ENCODE measurements around the gene PCDHA1. TPM values are rescaled to one million over a fixed set of nuclear protein-coding genes. Genes with fewer than 3 reads are reported as not detected.

Gene PCDHA1
- total RNA-seq, 1 donor from 2014 or later, result not detected

- peak; percentile 45 for DNase-seq (ENCODE audit: low read depth, low spot score)
These were observed 255.0 kb downstream of the PCDHA1 start for GRCh38 chr5:141040771-141041426.

DNA sequence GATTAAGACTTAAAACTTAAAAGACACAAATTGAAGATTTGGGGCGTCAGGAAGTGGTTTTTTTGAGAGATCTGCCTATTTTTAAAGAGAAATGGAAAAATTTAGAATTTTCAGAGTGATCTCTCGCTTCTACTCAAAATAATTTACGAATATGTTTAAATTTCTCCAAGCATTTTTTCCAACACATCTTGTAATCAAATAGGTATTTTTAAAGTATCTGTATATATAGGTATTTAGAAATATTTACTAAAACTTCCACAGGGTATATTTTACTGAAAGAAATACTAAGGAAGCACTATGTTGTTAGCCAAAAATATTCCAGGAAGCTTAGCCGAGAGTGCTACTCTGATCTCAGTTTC is 255.5 kb downstream of the PCDHA1 start:
- no peak for DNase-seq (ENCODE audit: low read depth, low spot score)

DNA sequence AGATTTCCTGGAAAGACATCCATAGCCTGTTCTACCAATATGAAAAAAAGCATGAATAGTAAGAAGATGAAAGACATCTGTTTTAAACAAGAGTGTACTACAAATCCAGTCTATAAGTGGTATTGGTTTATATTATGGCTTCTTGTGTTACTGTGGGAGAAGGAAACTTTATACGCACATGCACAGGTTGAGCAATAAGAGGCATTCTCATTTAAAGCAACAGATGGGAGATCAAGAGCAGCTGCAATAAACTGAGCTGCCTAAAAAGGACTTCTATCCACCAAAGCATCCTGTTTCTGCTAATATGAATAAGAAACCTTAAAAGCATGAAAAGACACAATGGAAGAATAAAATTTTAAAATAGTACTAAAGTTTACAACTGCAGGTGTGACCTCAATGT is 256.6 kb downstream of the PCDHA1 start:
- DNase-seq (ENCODE audit: low read depth, low spot score), result no peak

- no peak for DNase-seq (ENCODE audit: low read depth, low spot score)
These were observed 264.9 kb downstream of the PCDHA1 start, which contains the start of gene PCDHB1 for GRCh38 chr5:141050622-141051520. TSS of gene PCDHB1 (plus strand) at chr5:141051374. CDS start at chr5:141051471, 97 bp downstream.

DNA sequence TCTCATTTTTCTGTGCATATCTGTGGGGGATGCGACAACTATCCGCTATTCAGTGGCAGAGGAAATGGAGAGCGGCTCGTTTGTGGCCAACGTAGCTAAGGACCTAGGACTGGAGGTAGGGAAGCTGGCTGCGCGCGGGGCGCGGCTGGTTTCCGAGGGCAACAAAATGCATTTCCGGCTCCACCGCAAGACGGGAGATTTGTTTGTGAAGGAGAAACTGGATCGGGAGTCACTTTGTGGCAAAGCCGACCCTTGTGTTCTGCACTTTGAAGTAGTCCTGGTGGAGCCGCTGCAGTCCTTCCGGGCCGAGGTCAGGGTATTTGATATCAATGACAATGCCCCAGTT is 265.6 kb downstream of the PCDHA1 start:
- no peak for DNase-seq (ENCODE audit: low read depth, low spot score)

Other genes with a start within 250 kb of the PCDHA1 start
- gene EIF4EBP3, start 238.5 kb upstream of the PCDHA1 start, total RNA-seq, result 1.4 and 1.8 TPM in 2 replicates
- 19.7 and 28.1 TPM in 2 replicates for gene SRA1, start 228.7 kb upstream of the PCDHA1 start, total RNA-seq
- 5.1 and 5.5 TPM in 2 replicates for gene APBB3, start 221.5 kb upstream of the PCDHA1 start, total RNA-seq
- 22.6 and 30.7 TPM in 2 replicates for gene SLC35A4, start 221.3 kb upstream of the PCDHA1 start, total RNA-seq
- 0.26 and 0.49 TPM in 2 replicates for gene CD14, start 153.0 kb upstream of the PCDHA1 start, total RNA-seq
- 13.5 and 13.9 TPM in 2 replicates for gene TMCO6, start 146.7 kb upstream of the PCDHA1 start, total RNA-seq
- 40.1 and 48.5 TPM in 2 replicates for gene NDUFA2, start 138.5 kb upstream of the PCDHA1 start, total RNA-seq
- 77.4 and 95.0 TPM in 2 replicates for gene IK, start 138.3 kb upstream of the PCDHA1 start, total RNA-seq
- gene WDR55, start 121.2 kb upstream of the PCDHA1 start, total RNA-seq, result 29.9 and 39.3 TPM in 2 replicates
- 0.13 and 0.28 TPM in 2 replicates for gene DND1, start 112.6 kb upstream of the PCDHA1 start, total RNA-seq
- gene HARS1, start 94.8 kb upstream of the PCDHA1 start, total RNA-seq, result 92.7 and 110 TPM in 2 replicates
- gene HARS2, start 94.7 kb upstream of the PCDHA1 start, total RNA-seq, result 26.9 and 39.8 TPM in 2 replicates
- gene ZMAT2, start 85.7 kb upstream of the PCDHA1 start, total RNA-seq, result 53.5 and 75.7 TPM in 2 replicates
- gene PCDHA2, start 8.7 kb downstream of the PCDHA1 start, total RNA-seq, result 0.07 and 0.21 TPM in 2 replicates
- 0.18 and 0.26 TPM in 2 replicates for gene PCDHA3, start 14.9 kb downstream of the PCDHA1 start, total RNA-seq
- gene PCDHA4, start 20.9 kb downstream of the PCDHA1 start, total RNA-seq, result 0.26 and 0.42 TPM in 2 replicates
- 0.04 and 0.07 TPM in 2 replicates for gene PCDHA5, start 35.5 kb downstream of the PCDHA1 start, total RNA-seq
- 0.40 and 0.88 TPM in 2 replicates for gene PCDHA6, start 41.8 kb downstream of the PCDHA1 start, total RNA-seq
- 0.25 and 0.33 TPM in 2 replicates for gene PCDHA7, start 48.1 kb downstream of the PCDHA1 start, total RNA-seq
- under 0.01 and 0.04 TPM in 2 replicates for gene PCDHA8, start 55.0 kb downstream of the PCDHA1 start, total RNA-seq
- gene PCDHA9, start 62.2 kb downstream of the PCDHA1 start, total RNA-seq, result 0.04 TPM in 1 of 2 replicates, not detected in the other
- 0.07 and 0.35 TPM in 2 replicates for gene PCDHA10, start 69.8 kb downstream of the PCDHA1 start, total RNA-seq
- gene PCDHA11, start 82.8 kb downstream of the PCDHA1 start, total RNA-seq, result 0.04 and 0.07 TPM in 2 replicates
- 0.07 TPM in 1 of 2 replicates, not detected in the other for gene PCDHA12, start 89.2 kb downstream of the PCDHA1 start, total RNA-seq
- gene PCDHA13, start 96.0 kb downstream of the PCDHA1 start, total RNA-seq, result under 0.01 and 0.04 TPM in 2 replicates
- 0.07 TPM in 2 replicates for gene PCDHAC1, start 140.2 kb downstream of the PCDHA1 start, total RNA-seq
- gene PCDHAC2, start 180.3 kb downstream of the PCDHA1 start, total RNA-seq, result 2.0 and 2.5 TPM in 2 replicates

Data from pulmonary artery endothelial cell (primary cell).